CD8-positive, alpha-beta memory T cell (primary cell): ENCODE measurements around the gene CEP164. TPM values are rescaled to one million over a fixed set of nuclear protein-coding genes. Genes with fewer than 3 reads are reported as not detected.

Source experiments
- CTCF ChIA-PET: fragments of 350-600 bp; sonication (Branson Sonifier 250); formaldehyde crosslinking; loops from one replicate; lab custom pipeline; 2021; ENCODE audit warnings: antibody characterized with exemption; lab: Charles Lee
- POLR2A ChIA-PET: fragments of 350-600 bp; sonication (Branson Sonifier 250); formaldehyde crosslinking; loops from one replicate; lab custom pipeline; 2021; ENCODE audit warnings: antibody characterized with exemption; lab: Charles Lee
- DNase-seq, 5 donors: peaks; one replicate each; pipeline versions ENCODE4 v3.0.0 to v3.0.0-alpha.2; 2020 to 2022; ENCODE audit warnings: mixed read lengths in 1 of 5
- H3K27ac ChIP-seq: one replicate; pipeline ENCODE4 v1.7.0; 2013; ENCODE audit warnings: low read depth, mild to moderate bottlenecking, low read length, moderate library complexity
- H3K27me3 ChIP-seq: 2 replicates; pipeline ENCODE4 v1.7.0; 2013; ENCODE audit warnings: low read length, mild to moderate bottlenecking; ENCODE audit not compliant: insufficient read depth, poor library complexity, severe bottlenecking
- H3K36me3 ChIP-seq: 2 replicates; pipeline ENCODE4 v1.7.0; 2013; ENCODE audit warnings: mild to moderate bottlenecking, low read length, moderate library complexity; ENCODE audit not compliant: insufficient read depth
- H3K4me1 ChIP-seq: 2 replicates; pipeline ENCODE4 v1.7.0; 2013; ENCODE audit warnings: mild to moderate bottlenecking, low read length, moderate library complexity; ENCODE audit not compliant: insufficient read depth
- H3K4me3 ChIP-seq: 2 replicates; pipeline ENCODE4 v1.7.0; 2013; ENCODE audit warnings: mild to moderate bottlenecking, low read length
- H3K9me3 ChIP-seq: 2 replicates; pipeline ENCODE4 v1.7.0; 2013; ENCODE audit warnings: mild to moderate bottlenecking, low read length
- H3K27ac Mint-ChIP-seq, 8 donors: one replicate each; pipeline ENCODE4 v1.8.0; 2020 to 2021; ENCODE audit warnings: mixed read lengths in 8 of 8, mild to moderate bottlenecking in 6 of 8, inconsistent platforms in 3 of 8, moderate library complexity in 3 of 8
- H3K27me3 Mint-ChIP-seq, 2 donors: one replicate each; pipeline ENCODE4 v1.8.0; 2020 to 2021; ENCODE audit warnings: mixed read lengths in 2 of 2, mild to moderate bottlenecking in 1 of 2, moderate library complexity in 1 of 2
- H3K36me3 Mint-ChIP-seq, 3 donors: one replicate each; pipeline ENCODE4 v1.8.0; 2020 to 2021; ENCODE audit warnings: mixed read lengths in 3 of 3, inconsistent platforms in 1 of 3, mild to moderate bottlenecking in 1 of 3
- H3K4me1 Mint-ChIP-seq, 3 donors: one replicate each; pipeline ENCODE4 v1.8.0; 2020 to 2021; ENCODE audit warnings: mixed read lengths in 3 of 3, inconsistent platforms in 1 of 3, mild to moderate bottlenecking in 1 of 3
- H3K4me3 Mint-ChIP-seq, 7 donors: one replicate each; pipeline ENCODE4 v1.8.0; 2020 to 2021; ENCODE audit warnings: mixed read lengths in 7 of 7, mild to moderate bottlenecking in 6 of 7, moderate library complexity in 4 of 7, inconsistent platforms in 2 of 7
- H3K9me3 Mint-ChIP-seq, 5 donors: one replicate each; pipeline ENCODE4 v1.8.0; 2020 to 2022; ENCODE audit warnings: mixed read lengths in 5 of 5, mild to moderate bottlenecking in 3 of 5, moderate library complexity in 2 of 5, inconsistent platforms in 1 of 5
- polyA plus RNA-seq: library from polyadenylated mRNA; unstranded; fragments of 300-500 nt; fragmentation: Illumina TruSeq; gene quantifications from one replicate; pipeline ENCODE4 v1.2.3, GENCODE V29; 2021
- total RNA-seq, 2 experiments: library from RNA; stranded (reverse); gene quantifications; one replicate each; pipeline ENCODE4 v1.2.3, GENCODE V29; 2021

The CEP164 gene
- total and polyA plus RNA-seq, 3 experiments from 2014 or later: 25.7 to 40.5 (median 34.6) TPM

GRCh38 chr11:117313091-117313490, 14.6 kb upstream of the CEP164 start:
- Histone ChIP-seq H3K27me3 (peaks cover 20% of the 10 kb centered on the region), H3K4me1 (peaks cover 14% of the 10 kb centered on the region), H3K27ac (no peak overlapping the region), H3K36me3 (no peaks in the 10 kb centered on the region), H3K9me3 (no peaks in the 10 kb centered on the region), H3K4me3 (no peak overlapping the region)
- peak overlapping the region in 1 of 7 donors; percentile 12 for H3K4me3 Mint-ChIP-seq
- H3K27ac Mint-ChIP-seq: no peak overlapping the region
- H3K9me3 Mint-ChIP-seq: no peaks in the 10 kb centered on the region
- CTCF ChIA-PET: no interaction called here
- POLR2A ChIA-PET: no interaction called here
- no peaks in the 10 kb centered on the region for H3K36me3 Mint-ChIP-seq
- H3K4me1 Mint-ChIP-seq: peaks cover 6 to 17% (median 9%) of the 10 kb centered on the region in 3 donors
- DNase-seq: no peak
- peaks cover 4 to 36% of the 10 kb centered on the region in 2 donors for H3K27me3 Mint-ChIP-seq

- no peaks in the 10 kb centered on the region for H3K9me3 ChIP-seq
- H3K27ac Mint-ChIP-seq: peak overlapping the region in 1 of 8 donors; percentile 76
- no peak overlapping the region for H3K27ac ChIP-seq
- peaks cover 20% of the 10 kb centered on the region for H3K27me3 ChIP-seq
- no peaks in the 10 kb centered on the region for H3K9me3 Mint-ChIP-seq
- no peaks in the 10 kb centered on the region for H3K36me3 ChIP-seq
- no peaks in the 10 kb centered on the region for H3K36me3 Mint-ChIP-seq
- H3K4me1 ChIP-seq: peaks cover 14% of the 10 kb centered on the region
- peak overlapping the region; percentile 29 to 88 (median 60) for H3K4me3 Mint-ChIP-seq
- CTCF ChIA-PET: no interaction called here
- peaks cover 4 to 34% of the 10 kb centered on the region in 2 donors for H3K27me3 Mint-ChIP-seq
- POLR2A ChIA-PET: no interaction called here
- peaks cover 6 to 17% (median 9%) of the 10 kb centered on the region in 3 donors for H3K4me1 Mint-ChIP-seq
- no peak for DNase-seq
- H3K4me3 ChIP-seq: no peak overlapping the region
Measured at GRCh38 chr11:117313828-117314768, 13.6 kb upstream of the CEP164 start.

GRCh38 chr11:117314840-117315239, 12.8 kb upstream of the CEP164 start:
- Mint-ChIP-seq H3K27ac (peak overlapping the region in 3 of 8 donors; percentile 26 to 60 (median 47)), H3K4me1 (peaks cover 6 to 17% (median 9%) of the 10 kb centered on the region in 3 donors), H3K36me3 (no peaks in the 10 kb centered on the region), H3K9me3 (no peaks in the 10 kb centered on the region), H3K4me3 (peak overlapping the region; percentile 52 to 88 (median 68)), H3K27me3 (peaks cover 4 to 30% of the 10 kb centered on the region in 2 donors)
- no peak for DNase-seq
- H3K36me3 ChIP-seq: no peaks in the 10 kb centered on the region
- POLR2A ChIA-PET: no interaction called here
- CTCF ChIA-PET: no interaction called here
- no peak overlapping the region for H3K4me3 ChIP-seq
- H3K4me1 ChIP-seq: peaks cover 14% of the 10 kb centered on the region
- H3K9me3 ChIP-seq: no peaks in the 10 kb centered on the region
- peaks cover 20% of the 10 kb centered on the region for H3K27me3 ChIP-seq
- H3K27ac ChIP-seq: no peak overlapping the region

- Mint-ChIP-seq H3K27ac (peak overlapping the region in 2 of 8 donors; percentile 47 to 60), H3K4me1 (peaks cover 6 to 17% (median 9%) of the 10 kb centered on the region in 3 donors), H3K4me3 (peak overlapping the region; percentile 76 to 93 (median 80)), H3K36me3 (no peaks in the 10 kb centered on the region), H3K9me3 (no peaks in the 10 kb centered on the region), H3K27me3 (peaks cover 4 to 30% of the 10 kb centered on the region in 2 donors)
- POLR2A ChIA-PET: interaction anchor here (2.4 kb wide), 1 partner anchor 12 kb away, joined by 6 read pairs; the partner anchor contains the start of gene CEP164
- Histone ChIP-seq H3K9me3 (no peaks in the 10 kb centered on the region), H3K27ac (no peak overlapping the region), H3K4me1 (peaks cover 14% of the 10 kb centered on the region), H3K4me3 (no peak overlapping the region), H3K27me3 (peaks cover 20% of the 10 kb centered on the region), H3K36me3 (no peaks in the 10 kb centered on the region)
- DNase-seq: peak in 3 of 5 donors; percentile 3 to 20 (median 10)
- CTCF ChIA-PET: interaction anchor here (1.3 kb wide), 1 partner anchor 10 kb away, joined by 3 read pairs; no protein-coding TSS in a partner anchor
Measured at GRCh38 chr11:117315285-117316196, 12.1 kb upstream of the CEP164 start.

GRCh38 chr11:117316197-117316961, 11.3 kb upstream of the CEP164 start, which contains the start of gene BACE1:
BACE1 (minus strand) TSS chr11:117316256; CDS start chr11:117315795, 461 bp downstream.
- peak in 1 of 5 donors; percentile 5 for DNase-seq
- no peak within 1 kb of the TSS for H3K27ac ChIP-seq
- CTCF ChIA-PET: interaction anchor here (1.2 to 1.3 kb wide), 2 partner anchors 9 to 86 kb away, joined by 3 read pairs; no protein-coding TSS in a partner anchor

GRCh38 chr11:117318738-117319137, 8.9 kb upstream of the CEP164 start:
- H3K27me3 ChIP-seq: peaks cover 20% of the 10 kb centered on the region
- H3K36me3 Mint-ChIP-seq: no peaks in the 10 kb centered on the region
- ChIA-PET CTCF (no interaction called here), POLR2A (interaction anchor here (0.6 kb wide), 2 partner anchors 8 to 45 kb away, joined by 3 read pairs; no protein-coding TSS in a partner anchor)
- no peaks in the 10 kb centered on the region for H3K9me3 Mint-ChIP-seq
- H3K27ac ChIP-seq: no peak overlapping the region
- peaks cover 4 to 26% of the 10 kb centered on the region in 2 donors for H3K27me3 Mint-ChIP-seq
- peaks cover 6 to 17% (median 9%) of the 10 kb centered on the region in 3 donors for H3K4me1 Mint-ChIP-seq
- no peaks in the 10 kb centered on the region for H3K9me3 ChIP-seq
- no peak overlapping the region for H3K4me3 ChIP-seq
- H3K4me3 Mint-ChIP-seq: no peak overlapping the region
- peaks cover 14% of the 10 kb centered on the region for H3K4me1 ChIP-seq
- no peak for DNase-seq
- no peaks in the 10 kb centered on the region for H3K36me3 ChIP-seq
- no peak overlapping the region for H3K27ac Mint-ChIP-seq

More at GRCh38 chr11:117316197-117316961, 11.3 kb upstream of the CEP164 start, which contains the start of gene BACE1:
- Mint-ChIP-seq H3K4me1 (peaks cover 6 to 17% (median 9%) of the 10 kb centered on the region in 3 donors), H3K27ac (peak within 1 kb of the TSS in 5 of 8 donors; percentile 0 to 60 (median 53)), H3K4me3 (peak within 1 kb of the TSS; percentile 76 to 93 (median 80)), H3K9me3 (no peaks in the 10 kb centered on the region), H3K36me3 (no peaks in the 10 kb centered on the region), H3K27me3 (peaks cover 4 to 30% of the 10 kb centered on the region in 2 donors)
- Histone ChIP-seq H3K27me3 (peaks cover 20% of the 10 kb centered on the region), H3K36me3 (no peaks in the 10 kb centered on the region), H3K9me3 (no peaks in the 10 kb centered on the region), H3K4me3 (peak within 1 kb of the TSS; percentile 26), H3K4me1 (peaks cover 14% of the 10 kb centered on the region)
- POLR2A ChIA-PET: interaction anchor here (2.4 kb wide), 1 partner anchor 11 kb away, joined by 6 read pairs; the partner anchor contains the start of gene CEP164
